Cerebellar nuclear complex (tissue), 1 donor: ENCODE measurements around the gene ALG12.

Experiments used
- DNase-seq, 2 experiments: peaks; one replicate each; lab custom pipeline; 2025; lab: John Stamatoyannopoulos, UW

Gene ALG12

GRCh38 chr22:49911881-49912625, 6.2 kb downstream of the ALG12 start:
- DNase-seq = no peak

GRCh38 chr22:49910229-49911155, 7.7 kb downstream of the ALG12 start:
- no peak for DNase-seq

- DNase-seq = no peak
Measured at GRCh38 chr22:49909476-49910205, 8.6 kb downstream of the ALG12 start.

GRCh38 chr22:49907807-49908206, 10.4 kb downstream of the ALG12 start:
- DNase-seq = no peak

- DNase-seq = no peak
Measured at GRCh38 chr22:49906799-49907290, 11.4 kb downstream of the ALG12 start.

- no peak for DNase-seq
Measured at GRCh38 chr22:49906071-49906798, 12.0 kb downstream of the ALG12 start.

- no peak for DNase-seq
Measured at GRCh38 chr22:49905465-49905864, 12.8 kb downstream of the ALG12 start.

- DNase-seq = no peak
Measured at GRCh38 chr22:49904040-49904369, 14.2 kb downstream of the ALG12 start.

- peak in 1 of 2 experiments; percentile 34 for DNase-seq
Measured at GRCh38 chr22:49903322-49904039, 14.8 kb downstream of the ALG12 start.

- DNase-seq = no peak
Measured at GRCh38 chr22:49901457-49901856, 16.8 kb downstream of the ALG12 start.

GRCh38 chr22:49900441-49901230, 17.6 kb downstream of the ALG12 start:
- DNase-seq = no peak

- no peak for DNase-seq
Measured at GRCh38 chr22:49899530-49899929, 18.7 kb downstream of the ALG12 start.

- DNase-seq = no peak
Measured at GRCh38 chr22:49897015-49897684, 21.1 kb downstream of the ALG12 start.

- no peak for DNase-seq
Measured at GRCh38 chr22:49896201-49896600, 22.0 kb downstream of the ALG12 start.

- no peak for DNase-seq
Measured at GRCh38 chr22:49894322-49895054, 23.8 kb downstream of the ALG12 start.

- DNase-seq = no peak
Measured at GRCh38 chr22:49893025-49893424, 25.2 kb downstream of the ALG12 start.

- DNase-seq = peak; percentile 98 to 99
Measured at GRCh38 chr22:49892226-49892899, 25.9 kb downstream of the ALG12 start.

GRCh38 chr22:49889071-49889470, 29.2 kb downstream of the ALG12 start:
- no peak for DNase-seq
